ENCODE results near the gene USP17L27.
"Not testable (repeated sequence)": the region's sequence is repeated elsewhere in the genome, so short reads cannot be mapped to it uniquely, and the experiment has no call there.

USP17L27 gene

GRCh38 chr4:9384126-9384525 is 40.2 kb downstream of the USP17L27 start:
- no peak for TF ChIP-seq Cebpa-rat (IDR thresholded peaks at IDR 0.05)
- no peak overlapping the region for H3K9ac ChIP-seq

GRCh38 chr4:9389001-9389400 is 45.1 kb downstream of the USP17L27 start:
- H3K27me3 ChIP-seq, H3K9me3 ChIP-seq, H3K36me3 ChIP-seq, H3K9ac ChIP-seq, H4K20me1 ChIP-seq, H3K27ac ChIP-seq, H3K4me3 ChIP-seq: not testable (repeated sequence)
- H3K4me2 ChIP-seq, result peak overlapping the region; percentile 31
- peaks cover 13% of the 10 kb centered on the region for H3K4me1 ChIP-seq

More at GRCh38 chr4:9384126-9384525, 40.2 kb downstream of the USP17L27 start:
- Histone ChIP-seq H3K9me3 (peaks cover 5% of the 10 kb centered on the region; the same call in 1 of the 2 replicates), H3K4me2 (no peak overlapping the region), H3K4me1 (peaks cover 6% of the 10 kb centered on the region), H3K27ac (no peak overlapping the region), H3K4me3 (no peak overlapping the region), H4K20me1 (no peaks in the 10 kb centered on the region), H3K36me3 (no peaks in the 10 kb centered on the region), H3K27me3 (no peaks in the 10 kb centered on the region)
